OCI-LY1 (cell line): Measurements from ENCODE around the gene TP53I3.
A peak's percentile ranks its signal among the peaks of the same experiment; 100 is the strongest.

Experiments used
- H2AFZ ChIP-seq: fragments of 200-600 bp; sonication (generic), shearing (Covaris generic); 2 replicates; pipeline ENCODE4 v1.6.0; 2014; ENCODE audit warnings: antibody characterized with exemption, mild to moderate bottlenecking, low read length
- H3F3A ChIP-seq: fragments of 200-600 bp; sonication (generic), shearing (Covaris generic); 2 replicates; pipeline ENCODE4 v1.6.0; 2014; ENCODE audit warnings: mild to moderate bottlenecking, antibody characterized with exemption, low read length, moderate library complexity; ENCODE audit not compliant: insufficient read depth
- H3K27ac ChIP-seq: fragments of 200-600 bp; sonication (generic); 2 replicates; pipeline ENCODE4 v1.5.1; 2014; ENCODE audit warnings: low read length, mixed run types, mild to moderate bottlenecking, low read depth; ENCODE audit not compliant: poor library complexity, severe bottlenecking
- H3K27me3 ChIP-seq: fragments of 200-600 bp; sonication (generic); 2 replicates; pipeline ENCODE4 v1.6.0; 2014; ENCODE audit warnings: antibody characterized with exemption, mild to moderate bottlenecking, low read length, moderate library complexity; ENCODE audit not compliant: insufficient read depth
- H3K36me3 ChIP-seq: fragments of 200-600 bp; sonication (generic); 2 replicates; pipeline ENCODE4 v1.6.1; 2014; ENCODE audit warnings: mild to moderate bottlenecking, antibody characterized with exemption, low read length, moderate library complexity, mixed read lengths; ENCODE audit not compliant: insufficient read depth
- H3K4me1 ChIP-seq: fragments of 200-600 bp; sonication (generic); 2 replicates; pipeline ENCODE4 v1.5.1; 2014; ENCODE audit warnings: mild to moderate bottlenecking, low read length, moderate library complexity; ENCODE audit not compliant: insufficient read depth, severe bottlenecking
- H3K4me2 ChIP-seq: fragments of 200-600 bp; sonication (generic), shearing (Covaris generic); 2 replicates; pipeline ENCODE4 v1.6.1; 2014; ENCODE audit warnings: low read length
- H3K4me3 ChIP-seq: fragments of 200-600 bp; sonication (generic); 2 replicates; pipeline ENCODE4 v1.5.1; 2014; ENCODE audit warnings: low read length, low read depth, mild to moderate bottlenecking, mixed read lengths; ENCODE audit not compliant: poor library complexity, severe bottlenecking
- H3K79me2 ChIP-seq: fragments of 200-600 bp; shearing (Covaris generic); 2 replicates; pipeline ENCODE4 v1.6.1; 2016; ENCODE audit warnings: mixed run types, low read length, mixed read lengths; ENCODE audit not compliant: insufficient read depth
- H3K9ac ChIP-seq: fragments of 200-600 bp; sonication (generic), shearing (Covaris generic); 2 replicates; pipeline ENCODE4 v1.6.1; 2014; ENCODE audit warnings: mild to moderate bottlenecking, low read length, mixed read lengths
- H3K9me2 ChIP-seq: fragments of 200-600 bp; sonication (generic), shearing (Covaris generic); 2 replicates; pipeline ENCODE4 v1.6.1; 2014; ENCODE audit warnings: low read depth, mild to moderate bottlenecking, low read length, mixed read lengths
- H3K9me3 ChIP-seq: fragments of 200-600 bp; shearing (Covaris generic); 2 replicates; pipeline ENCODE4 v1.6.1; 2014; ENCODE audit warnings: low read length, mixed read lengths
- H4K20me1 ChIP-seq: fragments of 200-600 bp; sonication (generic), shearing (Covaris generic); 2 replicates; pipeline ENCODE4 v1.6.0; 2016; ENCODE audit warnings: mild to moderate bottlenecking, low read length; ENCODE audit not compliant: insufficient read depth
- EZH2 ChIP-seq: fragments of 200-600 bp; sonication (generic), shearing (Covaris generic); IDR thresholded peaks from 2 replicates; pipeline ENCODE4 v1.8.0; 2017; ENCODE audit warnings: borderline replicate concordance, mixed run types, mild to moderate bottlenecking, antibody characterized with exemption, low read length, moderate library complexity, mixed read lengths
- TF ChIP-seq, protein P1 (sequence below): fragments of 200-600 bp; sonication (generic), shearing (Covaris generic); IDR thresholded peaks from 2 replicates; pipeline ENCODE4 v1.5.1; 2017; ENCODE audit warnings: mild to moderate bottlenecking, antibody characterized with exemption, low read length, moderate library complexity, mixed read lengths

TP53I3 gene, protein sequence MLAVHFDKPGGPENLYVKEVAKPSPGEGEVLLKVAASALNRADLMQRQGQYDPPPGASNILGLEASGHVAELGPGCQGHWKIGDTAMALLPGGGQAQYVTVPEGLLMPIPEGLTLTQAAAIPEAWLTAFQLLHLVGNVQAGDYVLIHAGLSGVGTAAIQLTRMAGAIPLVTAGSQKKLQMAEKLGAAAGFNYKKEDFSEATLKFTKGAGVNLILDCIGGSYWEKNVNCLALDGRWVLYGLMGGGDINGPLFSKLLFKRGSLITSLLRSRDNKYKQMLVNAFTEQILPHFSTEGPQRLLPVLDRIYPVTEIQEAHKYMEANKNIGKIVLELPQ

DNA sequence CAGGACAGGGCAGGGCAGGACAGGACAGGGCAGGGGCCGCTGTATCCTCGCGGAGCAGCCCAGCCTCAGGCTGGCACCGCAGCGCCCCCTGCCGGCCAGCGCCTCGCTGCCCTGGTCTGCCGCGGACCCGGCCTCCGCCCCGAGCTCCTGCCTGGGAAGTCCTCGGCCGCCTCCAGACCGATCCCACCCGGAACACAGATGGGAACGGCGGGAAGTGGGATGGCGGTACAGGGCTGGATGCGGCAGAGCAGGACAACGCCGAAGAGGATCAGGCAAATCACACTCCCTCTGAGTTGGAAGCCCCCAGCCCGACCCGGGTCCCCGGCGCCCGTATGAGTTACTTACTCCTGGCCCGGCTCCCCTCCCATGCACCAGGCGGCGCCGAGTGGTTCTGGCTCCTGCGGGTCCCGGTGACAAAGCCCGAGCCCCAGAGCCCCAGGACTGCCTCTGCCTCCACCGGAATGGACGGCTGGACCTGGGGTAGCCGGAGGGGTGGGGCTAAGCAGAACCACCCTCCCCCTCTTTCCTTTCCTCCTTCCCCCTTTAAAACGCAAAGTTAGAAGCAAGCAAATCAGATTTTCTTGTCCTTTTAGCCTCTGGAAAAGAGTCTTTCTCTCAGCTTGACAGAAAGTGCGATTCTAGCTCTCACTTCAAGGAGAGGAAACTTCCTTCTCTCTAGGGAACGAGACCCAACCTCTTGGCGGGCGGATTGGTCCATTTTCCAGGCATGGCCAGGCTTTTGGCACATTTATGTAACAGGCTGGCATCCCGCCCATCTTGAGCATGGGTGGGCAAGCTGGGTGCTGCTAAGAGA lies at the start of gene TP53I3:
TP53I3 (minus strand) TSS at position 449 of the 814 bp plus-strand sequence. CDS start 508 bp downstream, outside the sequence.
- Histone ChIP-seq H2AFZ (peak within 1 kb of the TSS; percentile 91), H3K27me3 (no peaks in the 10 kb centered on the region), H3K4me1 (peaks cover 18% of the 10 kb centered on the region), H3K36me3 (no peaks in the 10 kb centered on the region), H3K27ac (peak within 1 kb of the TSS; percentile 66), H4K20me1 (no peaks in the 10 kb centered on the region), H3K9me2 (no peaks in the 10 kb centered on the region), H3K9me3 (no peaks in the 10 kb centered on the region), H3K4me3 (peak within 1 kb of the TSS; percentile 65), H3K4me2 (peak within 1 kb of the TSS; percentile 71), H3K79me2 (no peaks in the 10 kb centered on the region), H3F3A (no peaks in the 10 kb centered on the region), H3K9ac (peak within 1 kb of the TSS; percentile 64)
- TF ChIP-seq EZH2: no peak
- TF ChIP-seq, protein P1, sequence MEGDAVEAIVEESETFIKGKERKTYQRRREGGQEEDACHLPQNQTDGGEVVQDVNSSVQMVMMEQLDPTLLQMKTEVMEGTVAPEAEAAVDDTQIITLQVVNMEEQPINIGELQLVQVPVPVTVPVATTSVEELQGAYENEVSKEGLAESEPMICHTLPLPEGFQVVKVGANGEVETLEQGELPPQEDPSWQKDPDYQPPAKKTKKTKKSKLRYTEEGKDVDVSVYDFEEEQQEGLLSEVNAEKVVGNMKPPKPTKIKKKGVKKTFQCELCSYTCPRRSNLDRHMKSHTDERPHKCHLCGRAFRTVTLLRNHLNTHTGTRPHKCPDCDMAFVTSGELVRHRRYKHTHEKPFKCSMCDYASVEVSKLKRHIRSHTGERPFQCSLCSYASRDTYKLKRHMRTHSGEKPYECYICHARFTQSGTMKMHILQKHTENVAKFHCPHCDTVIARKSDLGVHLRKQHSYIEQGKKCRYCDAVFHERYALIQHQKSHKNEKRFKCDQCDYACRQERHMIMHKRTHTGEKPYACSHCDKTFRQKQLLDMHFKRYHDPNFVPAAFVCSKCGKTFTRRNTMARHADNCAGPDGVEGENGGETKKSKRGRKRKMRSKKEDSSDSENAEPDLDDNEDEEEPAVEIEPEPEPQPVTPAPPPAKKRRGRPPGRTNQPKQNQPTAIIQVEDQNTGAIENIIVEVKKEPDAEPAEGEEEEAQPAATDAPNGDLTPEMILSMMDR: peak; percentile 93

DNA sequence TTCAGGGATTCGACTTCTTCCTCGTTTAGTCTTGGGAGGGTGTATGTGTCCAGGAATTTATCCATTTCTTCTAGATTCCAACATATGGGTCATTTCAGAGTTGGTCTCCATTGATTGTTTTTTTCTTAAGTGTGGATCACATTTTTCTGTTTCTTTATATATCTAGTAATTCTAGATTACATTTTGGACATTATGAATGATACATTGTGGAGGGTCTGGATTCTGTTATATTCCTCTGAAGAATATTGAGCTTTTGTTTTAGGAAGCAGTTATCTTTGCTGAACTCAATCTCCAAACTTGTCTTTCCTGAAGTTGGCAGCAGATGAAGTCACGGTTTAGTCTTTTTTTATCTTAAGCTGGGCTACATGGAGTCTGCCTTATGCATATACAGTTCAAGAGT lies 47.9 kb upstream of the TP53I3 start:
- Histone ChIP-seq H3K4me1 (no peaks in the 10 kb centered on the region), H3K27me3 (no peaks in the 10 kb centered on the region), H3F3A (no peaks in the 10 kb centered on the region), H3K27ac (no peak overlapping the region), H3K36me3 (no peaks in the 10 kb centered on the region), H3K4me2 (no peak overlapping the region), H3K9ac (no peak overlapping the region), H2AFZ (no peak overlapping the region), H3K79me2 (no peaks in the 10 kb centered on the region), H3K9me3 (peaks cover 4% of the 10 kb centered on the region; the same call in 1 of the 2 replicates), H3K9me2 (no peaks in the 10 kb centered on the region), H4K20me1 (no peaks in the 10 kb centered on the region), H3K4me3 (no peak overlapping the region)
- TF ChIP-seq, protein P1: no peak
- TF ChIP-seq EZH2: no peak

DNA sequence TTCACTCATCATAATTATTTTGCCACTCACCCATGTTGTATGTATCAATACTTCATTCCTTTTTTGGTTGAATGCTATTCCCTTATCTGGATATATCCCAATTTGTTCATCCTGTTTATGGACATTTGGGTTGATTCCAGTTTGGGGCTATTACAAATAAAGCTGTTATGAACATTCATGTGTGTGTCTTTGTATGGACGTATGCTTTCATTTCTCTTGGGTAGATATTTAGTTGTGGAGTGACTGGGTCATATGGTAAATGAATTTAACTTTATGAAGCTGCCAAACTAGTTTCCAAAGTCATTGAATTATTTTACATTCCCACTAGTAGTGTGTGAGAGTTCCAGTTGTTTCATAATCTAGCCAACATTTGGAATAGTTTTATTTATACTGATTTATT lies 41.3 kb upstream of the TP53I3 start:
- H4K20me1 ChIP-seq: no peaks in the 10 kb centered on the region
- H3K4me3 ChIP-seq: no peak overlapping the region
- H3K4me1 ChIP-seq: peaks cover 22% of the 10 kb centered on the region
- TF ChIP-seq, protein P1: no peak
- no peak for TF ChIP-seq EZH2
- H3K9me2 ChIP-seq: no peaks in the 10 kb centered on the region
- H3K27me3 ChIP-seq: no peaks in the 10 kb centered on the region
- no peak overlapping the region for H2AFZ ChIP-seq
- no peak overlapping the region for H3K4me2 ChIP-seq
- peaks cover 7% of the 10 kb centered on the region; the same call in 1 of the 2 replicates for H3K79me2 ChIP-seq
- H3F3A ChIP-seq: 0 out of 2 replicates have a peak, but pooled peaks cover 5% of the 10 kb centered on the region
- H3K36me3 ChIP-seq: no peaks in the 10 kb centered on the region
- H3K27ac ChIP-seq: no peak overlapping the region
- no peaks in the 10 kb centered on the region for H3K9me3 ChIP-seq
- no peak overlapping the region for H3K9ac ChIP-seq
